Neural progenitor cell (in vitro differentiated cells): ENCODE data around the gene EFNA5. TPM values are rescaled to one million over a fixed set of nuclear protein-coding genes. Genes with fewer than 3 reads are reported as not detected.

ENCODE experiments used
- DNase-seq: peaks from one replicate; pipeline ENCODE4 v3.0.0-alpha.2; 2016; ENCODE audit warnings: low spot score
- H2AFZ ChIP-seq: fragments of 200-600 bp; sonication (generic); replicated peaks from 2 replicates; pipeline ENCODE4 v1.6.1; 2016; ENCODE audit warnings: antibody characterized with exemption
- H3F3A ChIP-seq: fragments of 200-600 bp; sonication (generic); 2 replicates; pipeline ENCODE4 v1.6.1; 2016; ENCODE audit warnings: antibody characterized with exemption, low read depth
- H3K27ac ChIP-seq: fragments of 200-600 bp; sonication (generic); 2 replicates; pipeline ENCODE4 v1.5.1; 2016; ENCODE audit warnings: mild to moderate bottlenecking
- H3K27me3 ChIP-seq: fragments of 200-600 bp; sonication (generic); 2 replicates; pipeline ENCODE4 v1.6.1; 2016; ENCODE audit warnings: mild to moderate bottlenecking, moderate library complexity
- H3K36me3 ChIP-seq: fragments of 200-600 bp; sonication (generic); 2 replicates; pipeline ENCODE4 v1.5.1; 2016
- H3K4me1 ChIP-seq: fragments of 200-600 bp; sonication (generic); 2 replicates; pipeline ENCODE4 v1.6.1; 2016; ENCODE audit warnings: mixed run types
- H3K4me2 ChIP-seq: fragments of 200-600 bp; sonication (generic); 2 replicates; pipeline ENCODE4 v1.6.1; 2016
- H3K4me3 ChIP-seq: fragments of 200-600 bp; sonication (generic); 2 replicates; pipeline ENCODE4 v1.5.1; 2016
- H3K79me2 ChIP-seq: fragments of 200-600 bp; sonication (generic); 2 replicates; pipeline ENCODE4 v1.6.1; 2016; ENCODE audit warnings: low read depth
- H3K9ac ChIP-seq: fragments of 200-600 bp; sonication (generic); 2 replicates; pipeline ENCODE4 v1.6.1; 2016
- H3K9me3 ChIP-seq: fragments of 200-600 bp; sonication (generic); 2 replicates; pipeline ENCODE4 v1.5.1; 2016; ENCODE audit warnings: low read depth
- H4K20me1 ChIP-seq: fragments of 200-600 bp; sonication (generic); 2 replicates; pipeline ENCODE4 v1.6.1; 2016; ENCODE audit warnings: low read depth
- H3K27ac Mint-ChIP-seq: 3 replicates; pipeline ENCODE4 v1.8.0; 2021; ENCODE audit warnings: mixed read lengths
- H3K27me3 Mint-ChIP-seq: 2 replicates; pipeline ENCODE4 v1.8.0; 2022; ENCODE audit warnings: low read depth, mild to moderate bottlenecking, inconsistent platforms, moderate library complexity, mixed read lengths; ENCODE audit not compliant: insufficient read depth
- H3K36me3 Mint-ChIP-seq: 3 replicates; pipeline ENCODE4 v1.8.0; 2021; ENCODE audit warnings: mixed read lengths
- H3K4me1 Mint-ChIP-seq: 3 replicates; pipeline ENCODE4 v1.8.0; 2021; ENCODE audit warnings: mixed read lengths
- H3K4me3 Mint-ChIP-seq: 3 replicates; pipeline ENCODE4 v1.8.0; 2021; ENCODE audit warnings: mild to moderate bottlenecking, moderate library complexity, mixed read lengths
- H3K9me3 Mint-ChIP-seq: 3 replicates; pipeline ENCODE4 v1.8.0; 2020; ENCODE audit warnings: mixed read lengths
- CTCF ChIP-seq: fragments of 200-600 bp; sonication (generic); IDR thresholded peaks from 2 replicates; pipeline ENCODE4 v1.5.1; 2017; ENCODE audit warnings: antibody characterized with exemption, mild to moderate bottlenecking
- EZH2 ChIP-seq: fragments of 200-600 bp; sonication (generic); IDR thresholded peaks from 2 replicates; pipeline ENCODE4 v1.6.1; 2017; ENCODE audit warnings: antibody characterized with exemption, mild to moderate bottlenecking, moderate library complexity
- EZH2phosphoT487 ChIP-seq: fragments of 200-600 bp; sonication (generic); IDR thresholded peaks from 2 replicates; pipeline ENCODE4 v1.6.1; 2017; ENCODE audit warnings: antibody characterized with exemption
- total RNA-seq: library from RNA; depleted of rRNA; stranded (reverse); fragments of >200 nt; gene quantifications from 2 replicates; pipeline ENCODE4 v1.2.3, GENCODE V29; 2015; ENCODE audit warnings: low replicate concordance

The EFNA5 gene
- total RNA-seq, 1 donor from 2014 or later = 105 TPM

DNA sequence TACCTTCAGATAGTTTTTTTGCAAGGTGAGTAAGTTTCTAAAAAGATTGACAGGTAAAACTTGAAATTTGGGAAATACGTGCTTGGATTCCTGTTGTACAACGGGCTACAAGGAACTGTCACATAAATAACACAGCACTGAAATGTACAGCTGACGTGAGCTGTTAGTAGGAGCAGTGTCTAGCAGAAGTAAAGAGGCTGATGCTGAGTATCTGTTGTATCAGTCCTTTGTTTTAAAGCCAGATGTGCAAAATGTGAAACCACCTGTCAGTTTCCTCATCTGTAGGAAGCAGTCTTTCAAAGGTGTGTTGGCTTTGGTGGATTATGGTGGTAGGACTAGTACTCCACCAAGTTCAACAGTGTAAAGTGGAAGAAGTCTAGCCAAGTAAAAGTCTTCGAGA is 122.3 kb downstream of the EFNA5 start:
- Histone ChIP-seq H3K27ac (no peak overlapping the region), H4K20me1 (peaks cover 100% of the 10 kb centered on the region), H3K4me2 (no peak overlapping the region), H3K79me2 (peaks cover 100% of the 10 kb centered on the region), H3K36me3 (peaks cover 4% of the 10 kb centered on the region), H2AFZ (no peak overlapping the region), H3K9me3 (no peaks in the 10 kb centered on the region), H3K9ac (no peak overlapping the region), H3K4me3 (no peak overlapping the region), H3K27me3 (no peaks in the 10 kb centered on the region), H3K4me1 (peaks cover 64% of the 10 kb centered on the region), H3F3A (peaks cover 28% of the 10 kb centered on the region)
- Mint-ChIP-seq H3K4me3 (no peak overlapping the region), H3K9me3 (no peaks in the 10 kb centered on the region), H3K4me1 (peaks cover 58% of the 10 kb centered on the region), H3K27me3 (no peaks in the 10 kb centered on the region), H3K36me3 (peaks cover 2% of the 10 kb centered on the region), H3K27ac (no peak overlapping the region)
- DNase-seq = no peak
- no peak for TF ChIP-seq EZH2
- no peak for TF ChIP-seq EZH2phosphoT487
- no peak for TF ChIP-seq CTCF

DNA sequence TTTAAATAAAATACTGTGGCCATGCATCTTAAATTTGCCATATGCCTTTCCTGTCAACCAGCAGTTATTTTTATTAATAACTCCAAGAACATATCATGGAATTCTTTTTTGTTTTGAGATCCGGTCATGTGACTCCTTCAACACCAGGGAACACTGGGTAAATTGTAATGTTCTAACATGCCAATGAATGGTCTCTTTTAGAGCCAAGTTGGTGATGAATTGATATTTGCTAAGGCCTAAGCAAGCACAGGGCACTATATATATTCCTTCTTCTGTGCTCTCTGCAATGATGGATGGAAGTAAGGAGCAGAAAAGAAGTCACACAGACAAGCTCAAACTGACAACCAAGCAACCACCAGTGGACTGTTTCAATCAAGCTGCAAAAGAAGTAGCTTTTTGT is 124.0 kb downstream of the EFNA5 start:
- peaks cover 65% of the 10 kb centered on the region for H3K4me1 Mint-ChIP-seq
- TF ChIP-seq EZH2 (no peak), CTCF (no peak), EZH2phosphoT487 (no peak)

GRCh38 chr5:107545486-107545885 is 125.3 kb downstream of the EFNA5 start:
- TF ChIP-seq EZH2 (no peak), EZH2phosphoT487 (no peak), CTCF (no peak)
- H3K4me3 ChIP-seq = no peak overlapping the region
- H4K20me1 ChIP-seq = peaks cover 100% of the 10 kb centered on the region
- H3K4me2 ChIP-seq = no peak overlapping the region
- H3K27me3 Mint-ChIP-seq = no peaks in the 10 kb centered on the region
- no peaks in the 10 kb centered on the region for H3K27me3 ChIP-seq
- H3K27ac Mint-ChIP-seq = peak overlapping the region; percentile 79
- peaks cover 2% of the 10 kb centered on the region for H3K36me3 Mint-ChIP-seq
- H3K9me3 Mint-ChIP-seq = no peaks in the 10 kb centered on the region
- H3K4me1 Mint-ChIP-seq = peaks cover 63% of the 10 kb centered on the region
- H2AFZ ChIP-seq = no peak overlapping the region
- DNase-seq = no peak
- no peak overlapping the region for H3K4me3 Mint-ChIP-seq
- no peaks in the 10 kb centered on the region for H3K36me3 ChIP-seq
- H3K27ac ChIP-seq = peak overlapping the region; percentile 44
- no peak overlapping the region for H3K9ac ChIP-seq
- H3K9me3 ChIP-seq = no peaks in the 10 kb centered on the region
- H3K79me2 ChIP-seq = peaks cover 100% of the 10 kb centered on the region
- peaks cover 80% of the 10 kb centered on the region for H3K4me1 ChIP-seq
- peaks cover 43% of the 10 kb centered on the region for H3F3A ChIP-seq

More for the DNA sequence above, 124.0 kb downstream of the EFNA5 start:
- Histone ChIP-seq H3K4me1 (peaks cover 74% of the 10 kb centered on the region), H3K27ac (no peak overlapping the region), H3K9ac (no peak overlapping the region), H3K4me3 (no peak overlapping the region), H3K9me3 (no peaks in the 10 kb centered on the region), H3F3A (peaks cover 38% of the 10 kb centered on the region), H4K20me1 (peaks cover 100% of the 10 kb centered on the region), H3K36me3 (no peaks in the 10 kb centered on the region), H2AFZ (no peak overlapping the region), H3K27me3 (no peaks in the 10 kb centered on the region), H3K79me2 (peaks cover 100% of the 10 kb centered on the region), H3K4me2 (no peak overlapping the region)
- no peaks in the 10 kb centered on the region for H3K9me3 Mint-ChIP-seq
- H3K27ac Mint-ChIP-seq = no peak overlapping the region
- peaks cover 2% of the 10 kb centered on the region for H3K36me3 Mint-ChIP-seq
- no peak overlapping the region for H3K4me3 Mint-ChIP-seq
- H3K27me3 Mint-ChIP-seq = no peaks in the 10 kb centered on the region
- DNase-seq = no peak
